Measurements from ENCODE around the gene HSPA1A. TPM values are rescaled to one million over a fixed set of nuclear protein-coding genes. Genes with fewer than 3 reads are reported as not detected.
"Not testable (repeated sequence)": the region's sequence is repeated elsewhere in the genome, so short reads cannot be mapped to it uniquely, and the experiment has no call there.

Gene HSPA1A
- polyA plus RNA-seq, 5 donors: 56.8 to 137 (median 68.3) TPM

- peak; percentile 92 to 93 for DNase-seq
These were observed 19.3 kb downstream of the HSPA1A start for GRCh38 chr6:31834367-31835250.

GRCh38 chr6:31836047-31836473, 20.7 kb downstream of the HSPA1A start:
- no peak for DNase-seq

DNA sequence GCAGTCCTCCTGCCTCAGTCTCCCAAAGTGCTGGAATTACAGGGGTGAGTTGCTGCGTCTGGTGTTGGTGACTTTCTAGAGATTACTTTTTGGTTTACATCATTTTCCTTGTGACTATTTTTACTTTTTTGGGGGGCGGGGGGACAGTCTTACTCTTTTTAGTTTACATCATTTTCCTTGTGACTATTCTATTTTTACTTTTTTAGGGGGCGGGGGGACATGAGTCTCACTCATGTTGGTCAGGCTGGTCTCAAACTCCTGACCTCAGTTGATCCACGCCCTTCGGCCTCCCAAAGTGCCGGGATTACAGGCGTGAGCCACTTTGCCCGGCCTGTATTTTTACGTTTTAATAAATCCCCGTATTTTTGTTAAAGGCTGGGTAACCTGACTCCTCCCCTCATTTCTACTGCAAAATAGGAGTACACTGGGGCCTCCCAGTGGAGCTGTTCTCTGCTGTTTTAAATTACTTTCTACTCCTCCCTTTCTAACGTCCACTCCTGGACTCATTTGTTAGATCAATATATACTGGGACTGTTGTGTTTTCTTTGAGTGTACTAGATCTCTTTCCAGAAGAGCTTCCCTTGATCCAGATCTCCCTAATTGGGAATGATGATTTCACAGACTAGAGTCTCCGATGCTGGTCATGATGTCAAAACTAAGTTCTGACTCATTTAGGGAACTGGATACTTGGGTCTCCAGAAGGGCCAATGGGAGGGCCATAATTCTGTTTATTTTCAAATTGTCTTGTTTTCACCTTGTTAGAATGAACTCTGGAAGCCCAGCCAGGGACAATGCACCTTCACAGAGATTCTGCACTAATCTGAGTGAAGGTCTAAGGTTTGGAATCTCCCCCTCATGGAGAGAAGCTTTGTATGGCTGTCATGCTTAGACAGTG, 21.4 kb downstream of the HSPA1A start:
- DNase-seq: no peak

GRCh38 chr6:31837369-31838113, 22.2 kb downstream of the HSPA1A start:
- no peak for DNase-seq

- not testable (repeated sequence) for DNase-seq
These were observed 22.8 kb downstream of the HSPA1A start for GRCh38 chr6:31838114-31838553.

- no peak for DNase-seq
These were observed 23.6 kb downstream of the HSPA1A start for GRCh38 chr6:31838968-31839367.

GRCh38 chr6:31839779-31840126, 24.4 kb downstream of the HSPA1A start:
- DNase-seq: not testable (repeated sequence)

- DNase-seq: no peak
These were observed 26.7 kb downstream of the HSPA1A start for GRCh38 chr6:31842053-31842452.

GRCh38 chr6:31844507-31844906, 29.2 kb downstream of the HSPA1A start:
- DNase-seq: no peak

- DNase-seq: no peak
These were observed 32.1 kb downstream of the HSPA1A start for GRCh38 chr6:31847276-31847978.

- no peak for DNase-seq
These were observed 35.6 kb downstream of the HSPA1A start for GRCh38 chr6:31850765-31851484.

DNA sequence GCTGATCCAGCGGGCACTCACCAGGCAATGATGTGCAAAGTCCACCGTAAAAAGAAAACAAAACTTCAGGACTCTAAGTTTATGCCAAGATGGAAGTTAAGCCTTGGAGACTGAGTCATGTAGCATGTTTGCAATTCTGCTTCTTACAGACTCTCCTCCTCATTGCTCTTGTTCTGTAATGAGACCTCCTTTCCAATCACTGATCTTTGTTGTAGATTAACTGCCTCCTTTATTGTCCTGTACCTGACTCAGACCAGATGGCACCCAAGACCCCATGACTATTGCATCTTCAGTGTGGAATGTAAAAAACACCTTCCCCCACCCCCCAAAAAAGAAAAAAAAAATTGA, 36.1 kb downstream of the HSPA1A start:
- DNase-seq: no peak

- not testable (repeated sequence) for DNase-seq
These were observed 36.8 kb downstream of the HSPA1A start for GRCh38 chr6:31851980-31852718.

- not testable (repeated sequence) for DNase-seq
These were observed 42.4 kb downstream of the HSPA1A start for GRCh38 chr6:31857774-31858173.

DNA sequence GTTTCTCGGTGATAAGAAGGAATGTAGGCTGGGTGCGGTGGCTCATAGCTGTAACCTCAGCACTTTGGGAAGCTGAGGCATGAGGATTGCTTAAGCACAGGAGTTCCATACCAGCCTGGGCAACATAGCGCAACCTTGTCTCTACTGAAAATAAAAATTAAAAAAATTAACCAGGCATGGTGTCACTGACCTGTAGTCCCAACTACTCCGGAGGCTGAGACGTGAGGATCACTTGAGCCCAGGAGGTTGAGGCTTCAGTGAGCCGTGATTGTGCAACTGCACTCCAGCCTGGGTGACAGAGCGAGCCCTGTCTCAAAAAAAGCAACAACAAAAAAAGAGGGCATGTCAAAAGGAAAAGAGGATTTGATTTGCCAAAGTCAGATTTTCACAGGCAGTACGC, 43.4 kb downstream of the HSPA1A start:
- DNase-seq: no peak

- DNase-seq: no peak
These were observed 44.6 kb downstream of the HSPA1A start for GRCh38 chr6:31859923-31860322.

GRCh38 chr6:31860349-31860748, 45.0 kb downstream of the HSPA1A start:
- DNase-seq: no peak

DNA sequence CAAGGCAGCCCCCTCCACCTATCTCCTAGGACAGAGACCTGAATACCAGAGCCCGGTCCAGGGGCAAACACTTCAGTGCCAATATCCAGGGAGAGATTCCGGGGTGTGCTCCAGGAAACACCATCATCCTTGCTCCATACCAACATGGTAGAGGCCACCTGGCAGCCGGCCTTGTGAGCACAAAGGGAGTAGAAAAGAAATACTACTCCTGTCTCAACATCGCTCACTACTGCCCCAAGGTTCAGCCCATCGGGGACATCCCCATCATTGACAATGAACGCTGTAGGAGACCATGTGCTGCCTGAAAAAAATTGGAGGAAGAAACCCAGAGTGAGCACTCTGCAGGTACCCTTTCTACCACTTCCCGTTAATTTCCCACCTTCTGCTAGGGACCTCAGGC, 45.8 kb downstream of the HSPA1A start:
- no peak for DNase-seq

DNA sequence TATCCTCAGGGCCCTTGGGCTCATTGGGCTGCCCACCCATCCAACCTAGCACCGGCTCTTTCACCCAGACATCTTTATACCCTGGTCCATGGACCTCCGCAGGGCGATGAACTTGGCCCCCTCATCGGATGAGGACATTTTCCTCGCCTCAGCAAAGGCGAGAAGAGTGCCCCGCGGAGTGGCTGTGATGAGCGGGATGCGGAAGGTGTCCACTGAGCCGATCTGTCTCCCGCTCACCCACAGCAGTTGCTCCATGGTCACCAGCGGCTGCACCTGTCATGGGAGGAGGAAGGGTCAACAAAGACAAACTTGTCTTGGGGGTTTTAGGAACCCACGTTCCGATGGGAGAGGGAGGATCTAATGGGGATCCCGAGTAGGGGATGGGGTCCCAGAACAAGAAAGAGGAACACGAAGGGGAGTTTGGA, 46.6 kb downstream of the HSPA1A start:
- no peak for DNase-seq
